Measurements from ENCODE around the gene PPP1R3E. TPM values are rescaled to one million over a fixed set of nuclear protein-coding genes. Genes with fewer than 3 reads are reported as not detected.
A peak's percentile ranks its signal among the peaks of the same experiment; 100 is the strongest.

PPP1R3E gene
- total and polyA plus RNA-seq, 2 of the 13 experiments (the other 11 are each of a cell fraction or from before 2014, with no cell fraction given): 16.5 to 26.5 TPM

DNA sequence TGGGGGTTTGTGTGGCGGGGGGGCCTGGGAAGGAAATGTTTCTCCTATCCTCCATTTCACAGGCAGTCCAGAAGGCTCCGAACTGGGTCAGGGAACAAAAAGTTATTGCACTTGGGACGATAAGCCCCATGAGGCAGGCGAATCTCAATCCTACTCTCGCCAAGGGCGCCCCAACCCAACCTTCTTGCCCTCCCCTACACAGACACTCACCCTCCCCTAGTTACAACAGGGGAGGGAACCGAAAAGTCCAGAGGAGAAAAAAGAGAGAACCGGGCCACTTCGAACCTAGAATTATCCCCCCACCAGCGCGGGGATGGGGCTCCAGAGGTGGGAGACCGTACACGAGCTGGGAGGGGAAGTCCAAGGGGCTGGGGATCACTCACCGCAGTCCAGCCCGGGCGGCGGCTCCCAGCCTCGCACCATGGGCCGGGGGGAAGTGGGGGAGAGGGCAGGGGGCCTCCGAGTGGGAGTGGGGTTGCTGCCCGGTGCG lies 17.1 kb downstream of the PPP1R3E start (continued):
- TF ChIP-seq ZBTB42 (CRISPR knock-in tag; IDR thresholded peaks at IDR 0.05) (peak; percentile 76), ZNF841 (CRISPR knock-in tag; IDR thresholded peaks at IDR 0.05; ENCODE audit: borderline replicate concordance) (no peak), EEA1 (CRISPR knock-in tag; IDR thresholded peaks at IDR 0.05; ENCODE audit: borderline replicate concordance) (peak; percentile 68; the same call in 1 of the 2 replicates), ZNF234 (CRISPR knock-in tag; conservative IDR thresholded peaks at IDR 0.05) (0 out of 2 replicates have a peak, but pooled peaks have one; percentile 72), NFE2L1 (CRISPR knock-in tag; IDR thresholded peaks at IDR 0.05; ENCODE audit: borderline replicate concordance) (0 out of 2 replicates have a peak, but pooled peaks have one; percentile 69), ZNF224 (CRISPR knock-in tag; IDR thresholded peaks at IDR 0.05) (peak; percentile 23; the same call in 1 of the 2 replicates), ASH2L (IDR thresholded peaks at IDR 0.05; ENCODE audit: insufficient read length, low read depth, low read length) (peak; percentile 96), EHMT2 (IDR thresholded peaks at IDR 0.05; ENCODE audit: borderline replicate concordance, low read depth, low read length) (no peak), KLF13 (CRISPR knock-in tag; IDR thresholded peaks at IDR 0.05) (peak; percentile 47; the same call in 1 of the 2 replicates), NFATC3 (CRISPR knock-in tag; IDR thresholded peaks at IDR 0.05) (no peak)
- TF ChIP-seq, protein P1, sequence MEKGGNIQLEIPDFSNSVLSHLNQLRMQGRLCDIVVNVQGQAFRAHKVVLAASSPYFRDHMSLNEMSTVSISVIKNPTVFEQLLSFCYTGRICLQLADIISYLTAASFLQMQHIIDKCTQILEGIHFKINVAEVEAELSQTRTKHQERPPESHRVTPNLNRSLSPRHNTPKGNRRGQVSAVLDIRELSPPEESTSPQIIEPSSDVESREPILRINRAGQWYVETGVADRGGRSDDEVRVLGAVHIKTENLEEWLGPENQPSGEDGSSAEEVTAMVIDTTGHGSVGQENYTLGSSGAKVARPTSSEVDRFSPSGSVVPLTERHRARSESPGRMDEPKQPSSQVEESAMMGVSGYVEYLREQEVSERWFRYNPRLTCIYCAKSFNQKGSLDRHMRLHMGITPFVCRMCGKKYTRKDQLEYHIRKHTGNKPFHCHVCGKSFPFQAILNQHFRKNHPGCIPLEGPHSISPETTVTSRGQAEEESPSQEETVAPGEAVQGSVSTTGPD (CRISPR knock-in tag; IDR thresholded peaks at IDR 0.05): peak; percentile 23; the same call in 1 of the 2 replicates
- TF ChIP-seq, protein P2, sequence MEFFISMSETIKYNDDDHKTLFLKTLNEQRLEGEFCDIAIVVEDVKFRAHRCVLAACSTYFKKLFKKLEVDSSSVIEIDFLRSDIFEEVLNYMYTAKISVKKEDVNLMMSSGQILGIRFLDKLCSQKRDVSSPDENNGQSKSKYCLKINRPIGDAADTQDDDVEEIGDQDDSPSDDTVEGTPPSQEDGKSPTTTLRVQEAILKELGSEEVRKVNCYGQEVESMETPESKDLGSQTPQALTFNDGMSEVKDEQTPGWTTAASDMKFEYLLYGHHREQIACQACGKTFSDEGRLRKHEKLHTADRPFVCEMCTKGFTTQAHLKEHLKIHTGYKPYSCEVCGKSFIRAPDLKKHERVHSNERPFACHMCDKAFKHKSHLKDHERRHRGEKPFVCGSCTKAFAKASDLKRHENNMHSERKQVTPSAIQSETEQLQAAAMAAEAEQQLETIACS (CRISPR knock-in tag; IDR thresholded peaks at IDR 0.05): no peak
- TF ChIP-seq, protein P3, sequence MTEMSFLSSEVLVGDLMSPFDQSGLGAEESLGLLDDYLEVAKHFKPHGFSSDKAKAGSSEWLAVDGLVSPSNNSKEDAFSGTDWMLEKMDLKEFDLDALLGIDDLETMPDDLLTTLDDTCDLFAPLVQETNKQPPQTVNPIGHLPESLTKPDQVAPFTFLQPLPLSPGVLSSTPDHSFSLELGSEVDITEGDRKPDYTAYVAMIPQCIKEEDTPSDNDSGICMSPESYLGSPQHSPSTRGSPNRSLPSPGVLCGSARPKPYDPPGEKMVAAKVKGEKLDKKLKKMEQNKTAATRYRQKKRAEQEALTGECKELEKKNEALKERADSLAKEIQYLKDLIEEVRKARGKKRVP (CRISPR knock-in tag; IDR thresholded peaks at IDR 0.05): peak in 1 of 2 experiments; percentile 38; a peak in 1 of 4 replicates
- TF ChIP-seq, protein P4, sequence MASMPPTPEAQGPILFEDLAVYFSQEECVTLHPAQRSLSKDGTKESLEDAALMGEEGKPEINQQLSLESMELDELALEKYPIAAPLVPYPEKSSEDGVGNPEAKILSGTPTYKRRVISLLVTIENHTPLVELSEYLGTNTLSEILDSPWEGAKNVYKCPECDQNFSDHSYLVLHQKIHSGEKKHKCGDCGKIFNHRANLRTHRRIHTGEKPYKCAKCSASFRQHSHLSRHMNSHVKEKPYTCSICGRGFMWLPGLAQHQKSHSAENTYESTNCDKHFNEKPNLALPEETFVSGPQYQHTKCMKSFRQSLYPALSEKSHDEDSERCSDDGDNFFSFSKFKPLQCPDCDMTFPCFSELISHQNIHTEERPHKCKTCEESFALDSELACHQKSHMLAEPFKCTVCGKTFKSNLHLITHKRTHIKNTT (CRISPR knock-in tag; IDR thresholded peaks at IDR 0.05): no peak
- TF ChIP-seq, protein P5, sequence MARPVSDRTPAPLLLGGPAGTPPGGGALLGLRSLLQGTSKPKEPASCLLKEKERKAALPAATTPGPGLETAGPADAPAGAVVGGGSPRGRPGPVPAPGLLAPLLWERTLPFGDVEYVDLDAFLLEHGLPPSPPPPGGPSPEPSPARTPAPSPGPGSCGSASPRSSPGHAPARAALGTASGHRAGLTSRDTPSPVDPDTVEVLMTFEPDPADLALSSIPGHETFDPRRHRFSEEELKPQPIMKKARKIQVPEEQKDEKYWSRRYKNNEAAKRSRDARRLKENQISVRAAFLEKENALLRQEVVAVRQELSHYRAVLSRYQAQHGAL (CRISPR knock-in tag; IDR thresholded peaks at IDR 0.05; ENCODE audit: not compliant biosample characterization): peak; percentile 2
- TF ChIP-seq, protein P6, sequence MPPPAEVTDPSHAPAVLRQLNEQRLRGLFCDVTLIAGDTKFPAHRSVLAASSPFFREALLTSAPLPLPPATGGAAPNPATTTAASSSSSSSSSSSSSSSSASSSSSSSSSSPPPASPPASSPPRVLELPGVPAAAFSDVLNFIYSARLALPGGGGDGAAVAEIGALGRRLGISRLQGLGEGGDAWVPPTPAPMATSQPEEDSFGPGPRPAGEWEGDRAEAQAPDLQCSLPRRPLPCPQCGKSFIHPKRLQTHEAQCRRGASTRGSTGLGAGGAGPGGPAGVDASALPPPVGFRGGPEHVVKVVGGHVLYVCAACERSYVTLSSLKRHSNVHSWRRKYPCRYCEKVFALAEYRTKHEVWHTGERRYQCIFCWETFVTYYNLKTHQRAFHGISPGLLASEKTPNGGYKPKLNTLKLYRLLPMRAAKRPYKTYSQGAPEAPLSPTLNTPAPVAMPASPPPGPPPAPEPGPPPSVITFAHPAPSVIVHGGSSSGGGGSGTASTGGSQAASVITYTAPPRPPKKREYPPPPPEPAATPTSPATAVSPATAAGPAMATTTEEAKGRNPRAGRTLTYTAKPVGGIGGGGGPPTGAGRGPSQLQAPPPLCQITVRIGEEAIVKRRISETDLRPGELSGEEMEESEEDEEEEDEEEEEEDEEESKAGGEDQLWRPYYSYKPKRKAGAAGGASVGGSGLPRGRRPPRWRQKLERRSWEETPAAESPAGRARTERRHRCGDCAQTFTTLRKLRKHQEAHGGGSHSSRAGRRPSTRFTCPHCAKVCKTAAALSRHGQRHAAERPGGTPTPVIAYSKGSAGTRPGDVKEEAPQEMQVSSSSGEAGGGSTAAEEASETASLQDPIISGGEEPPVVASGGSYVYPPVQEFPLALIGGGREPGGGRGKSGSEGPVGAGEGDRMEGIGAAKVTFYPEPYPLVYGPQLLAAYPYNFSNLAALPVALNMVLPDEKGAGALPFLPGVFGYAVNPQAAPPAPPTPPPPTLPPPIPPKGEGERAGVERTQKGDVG (CRISPR knock-in tag; IDR thresholded peaks at IDR 0.05; ENCODE audit: borderline replicate concordance): no peak
- TF ChIP-seq, protein P7, sequence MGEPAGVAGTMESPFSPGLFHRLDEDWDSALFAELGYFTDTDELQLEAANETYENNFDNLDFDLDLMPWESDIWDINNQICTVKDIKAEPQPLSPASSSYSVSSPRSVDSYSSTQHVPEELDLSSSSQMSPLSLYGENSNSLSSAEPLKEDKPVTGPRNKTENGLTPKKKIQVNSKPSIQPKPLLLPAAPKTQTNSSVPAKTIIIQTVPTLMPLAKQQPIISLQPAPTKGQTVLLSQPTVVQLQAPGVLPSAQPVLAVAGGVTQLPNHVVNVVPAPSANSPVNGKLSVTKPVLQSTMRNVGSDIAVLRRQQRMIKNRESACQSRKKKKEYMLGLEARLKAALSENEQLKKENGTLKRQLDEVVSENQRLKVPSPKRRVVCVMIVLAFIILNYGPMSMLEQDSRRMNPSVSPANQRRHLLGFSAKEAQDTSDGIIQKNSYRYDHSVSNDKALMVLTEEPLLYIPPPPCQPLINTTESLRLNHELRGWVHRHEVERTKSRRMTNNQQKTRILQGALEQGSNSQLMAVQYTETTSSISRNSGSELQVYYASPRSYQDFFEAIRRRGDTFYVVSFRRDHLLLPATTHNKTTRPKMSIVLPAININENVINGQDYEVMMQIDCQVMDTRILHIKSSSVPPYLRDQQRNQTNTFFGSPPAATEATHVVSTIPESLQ (CRISPR knock-in tag; conservative IDR thresholded peaks at IDR 0.05): 0 out of 2 replicates have a peak, but pooled peaks have one; percentile 4
